ENCODE measurements around the gene YOD1. TPM values are rescaled to one million over a fixed set of nuclear protein-coding genes. Genes with fewer than 3 reads are reported as not detected.

YOD1 gene
- total and polyA plus RNA-seq, 2 of the 13 experiments (the other 11 are each of a cell fraction or from before 2014, with no cell fraction given): 3.4 to 9.1 TPM

DNA sequence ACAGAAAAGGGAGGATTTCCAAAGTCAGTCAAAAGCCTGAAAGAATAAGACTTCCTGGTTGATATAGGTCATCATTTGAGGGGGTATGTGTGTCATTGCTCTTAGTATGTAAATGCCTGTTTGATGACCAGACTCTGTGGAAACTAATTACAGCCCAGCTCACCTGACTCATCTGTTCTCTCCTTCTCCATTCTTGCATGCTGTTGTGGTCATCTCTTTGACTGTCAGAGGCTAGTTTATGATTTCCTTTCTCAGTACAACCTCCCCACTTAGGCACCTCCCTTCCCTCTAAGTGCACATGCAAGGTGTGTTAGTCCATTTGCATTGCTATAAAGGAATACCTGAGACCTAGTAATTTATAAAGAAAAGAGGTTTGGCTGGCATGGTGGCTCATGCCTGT is 16.0 kb downstream of the YOD1 start:
- Histone ChIP-seq H3K79me2 (ENCODE audit: insufficient read depth, low read length) (no peaks in the 10 kb centered on the region), H3K4me2 (ENCODE audit: low read depth, low read length) (no peak overlapping the region), H3K9me3 (ENCODE audit: low read length) (no peaks in the 10 kb centered on the region), H3K36me3 (replicated peaks in 1 of 2; ENCODE audit: control insufficient read depth in 1 of 2, insufficient read depth in 2 of 2, low read length in 2 of 2) (no peaks in the 10 kb centered on the region), H3K9ac (ENCODE audit: insufficient read depth, low read depth, low read length) (no peak overlapping the region), H3K4me1 (ENCODE audit: insufficient read depth, low read length) (peaks cover 58% of the 10 kb centered on the region), H3K27ac (ENCODE audit: extremely low read length, insufficient read depth, low read length) (no peak overlapping the region), H4K20me1 (ENCODE audit: insufficient read depth, low read length) (no peaks in the 10 kb centered on the region), H3K27me3 (ENCODE audit: control insufficient read depth in 1 of 2, insufficient read depth in 2 of 2, low read length in 2 of 2) (no peaks in the 10 kb centered on the region; a peak in 1 of 5 replicates), H2AFZ (ENCODE audit: low read length) (no peak overlapping the region), H3K4me3 (replicated peaks in 1 of 3; ENCODE audit: insufficient read depth in 1 of 3, low read depth in 2 of 3, low read length in 3 of 3) (no peak overlapping the region)
- BruUV-seq (replicated peaks): no TSS peak
- DNase-seq (ENCODE audit: low spot score) (no peak), ATAC-seq (no peak), FAIRE-seq (no peak)
- intact Hi-C loops (cut with micrococcal nuclease; ENCODE audit: unreplicated experiment) (no loop called here), in situ Hi-C loops (cut with HindIII; ENCODE audit: extremely low pct_ligation_motif_present, low pct_unique_long_range_greater_than_20kb) (no loop called here)
- ChIA-PET CTCF (ENCODE audit: low intra/inter-chr PET ratio, low total read pairs) (no interaction called here), POLR2A (no interaction called here)
- TF ChIP-seq ZNF292 (CRISPR knock-in tag; IDR thresholded peaks at IDR 0.05; ENCODE audit: borderline replicate concordance, low read depth): no peak
- no peak for TF ChIP-seq ZNF773 (CRISPR knock-in tag; IDR thresholded peaks at IDR 0.05; ENCODE audit: borderline replicate concordance)
- TF ChIP-seq, protein P1, sequence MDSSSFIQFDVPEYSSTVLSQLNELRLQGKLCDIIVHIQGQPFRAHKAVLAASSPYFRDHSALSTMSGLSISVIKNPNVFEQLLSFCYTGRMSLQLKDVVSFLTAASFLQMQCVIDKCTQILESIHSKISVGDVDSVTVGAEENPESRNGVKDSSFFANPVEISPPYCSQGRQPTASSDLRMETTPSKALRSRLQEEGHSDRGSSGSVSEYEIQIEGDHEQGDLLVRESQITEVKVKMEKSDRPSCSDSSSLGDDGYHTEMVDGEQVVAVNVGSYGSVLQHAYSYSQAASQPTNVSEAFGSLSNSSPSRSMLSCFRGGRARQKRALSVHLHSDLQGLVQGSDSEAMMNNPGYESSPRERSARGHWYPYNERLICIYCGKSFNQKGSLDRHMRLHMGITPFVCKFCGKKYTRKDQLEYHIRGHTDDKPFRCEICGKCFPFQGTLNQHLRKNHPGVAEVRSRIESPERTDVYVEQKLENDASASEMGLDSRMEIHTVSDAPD (CRISPR knock-in tag; IDR thresholded peaks at IDR 0.05): no peak
- TF ChIP-seq, protein P2, sequence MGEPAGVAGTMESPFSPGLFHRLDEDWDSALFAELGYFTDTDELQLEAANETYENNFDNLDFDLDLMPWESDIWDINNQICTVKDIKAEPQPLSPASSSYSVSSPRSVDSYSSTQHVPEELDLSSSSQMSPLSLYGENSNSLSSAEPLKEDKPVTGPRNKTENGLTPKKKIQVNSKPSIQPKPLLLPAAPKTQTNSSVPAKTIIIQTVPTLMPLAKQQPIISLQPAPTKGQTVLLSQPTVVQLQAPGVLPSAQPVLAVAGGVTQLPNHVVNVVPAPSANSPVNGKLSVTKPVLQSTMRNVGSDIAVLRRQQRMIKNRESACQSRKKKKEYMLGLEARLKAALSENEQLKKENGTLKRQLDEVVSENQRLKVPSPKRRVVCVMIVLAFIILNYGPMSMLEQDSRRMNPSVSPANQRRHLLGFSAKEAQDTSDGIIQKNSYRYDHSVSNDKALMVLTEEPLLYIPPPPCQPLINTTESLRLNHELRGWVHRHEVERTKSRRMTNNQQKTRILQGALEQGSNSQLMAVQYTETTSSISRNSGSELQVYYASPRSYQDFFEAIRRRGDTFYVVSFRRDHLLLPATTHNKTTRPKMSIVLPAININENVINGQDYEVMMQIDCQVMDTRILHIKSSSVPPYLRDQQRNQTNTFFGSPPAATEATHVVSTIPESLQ (CRISPR knock-in tag; conservative IDR thresholded peaks at IDR 0.05): no peak
- no peak for TF ChIP-seq ZNF556 (CRISPR knock-in tag; IDR thresholded peaks at IDR 0.05; ENCODE audit: borderline replicate concordance)
- TF ChIP-seq, protein P3, sequence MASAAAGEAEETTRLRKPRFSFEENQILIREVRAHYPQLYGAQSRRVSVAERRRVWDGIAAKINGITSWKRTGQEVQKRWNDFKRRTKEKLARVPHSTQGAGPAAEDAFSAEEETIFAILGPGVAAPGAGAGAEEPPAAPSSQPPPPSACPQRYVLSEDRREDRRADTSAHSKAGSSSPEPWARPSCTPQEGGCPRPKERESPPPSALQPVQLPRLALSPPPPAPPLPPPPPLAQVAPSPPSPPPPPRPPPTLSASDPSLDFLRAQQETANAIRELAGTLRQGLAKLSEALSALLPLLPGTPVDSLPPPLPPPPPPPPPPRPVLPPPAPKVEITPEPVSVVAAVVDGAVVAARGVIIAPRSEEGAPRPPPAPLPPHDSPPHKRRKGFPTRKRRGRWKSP (CRISPR knock-in tag; IDR thresholded peaks at IDR 0.05): no peak
- TF ChIP-seq ADNP (CRISPR knock-in tag; IDR thresholded peaks at IDR 0.05): no peak
- TF ChIP-seq ZNF7 (CRISPR knock-in tag; IDR thresholded peaks at IDR 0.05): no peak
- no peak for TF ChIP-seq ZNF263 (CRISPR knock-in tag; IDR thresholded peaks at IDR 0.05)
- no peak for TF ChIP-seq ZNF17 (CRISPR knock-in tag; IDR thresholded peaks at IDR 0.05)
- TF ChIP-seq NBN (conservative IDR thresholded peaks at IDR 0.05): no peak
- TF ChIP-seq ZNF543 (CRISPR knock-in tag; IDR thresholded peaks at IDR 0.05): no peak
- TF ChIP-seq TBX3 (IDR thresholded peaks at IDR 0.05; ENCODE audit: borderline replicate concordance): no peak
- TF ChIP-seq, protein P4, sequence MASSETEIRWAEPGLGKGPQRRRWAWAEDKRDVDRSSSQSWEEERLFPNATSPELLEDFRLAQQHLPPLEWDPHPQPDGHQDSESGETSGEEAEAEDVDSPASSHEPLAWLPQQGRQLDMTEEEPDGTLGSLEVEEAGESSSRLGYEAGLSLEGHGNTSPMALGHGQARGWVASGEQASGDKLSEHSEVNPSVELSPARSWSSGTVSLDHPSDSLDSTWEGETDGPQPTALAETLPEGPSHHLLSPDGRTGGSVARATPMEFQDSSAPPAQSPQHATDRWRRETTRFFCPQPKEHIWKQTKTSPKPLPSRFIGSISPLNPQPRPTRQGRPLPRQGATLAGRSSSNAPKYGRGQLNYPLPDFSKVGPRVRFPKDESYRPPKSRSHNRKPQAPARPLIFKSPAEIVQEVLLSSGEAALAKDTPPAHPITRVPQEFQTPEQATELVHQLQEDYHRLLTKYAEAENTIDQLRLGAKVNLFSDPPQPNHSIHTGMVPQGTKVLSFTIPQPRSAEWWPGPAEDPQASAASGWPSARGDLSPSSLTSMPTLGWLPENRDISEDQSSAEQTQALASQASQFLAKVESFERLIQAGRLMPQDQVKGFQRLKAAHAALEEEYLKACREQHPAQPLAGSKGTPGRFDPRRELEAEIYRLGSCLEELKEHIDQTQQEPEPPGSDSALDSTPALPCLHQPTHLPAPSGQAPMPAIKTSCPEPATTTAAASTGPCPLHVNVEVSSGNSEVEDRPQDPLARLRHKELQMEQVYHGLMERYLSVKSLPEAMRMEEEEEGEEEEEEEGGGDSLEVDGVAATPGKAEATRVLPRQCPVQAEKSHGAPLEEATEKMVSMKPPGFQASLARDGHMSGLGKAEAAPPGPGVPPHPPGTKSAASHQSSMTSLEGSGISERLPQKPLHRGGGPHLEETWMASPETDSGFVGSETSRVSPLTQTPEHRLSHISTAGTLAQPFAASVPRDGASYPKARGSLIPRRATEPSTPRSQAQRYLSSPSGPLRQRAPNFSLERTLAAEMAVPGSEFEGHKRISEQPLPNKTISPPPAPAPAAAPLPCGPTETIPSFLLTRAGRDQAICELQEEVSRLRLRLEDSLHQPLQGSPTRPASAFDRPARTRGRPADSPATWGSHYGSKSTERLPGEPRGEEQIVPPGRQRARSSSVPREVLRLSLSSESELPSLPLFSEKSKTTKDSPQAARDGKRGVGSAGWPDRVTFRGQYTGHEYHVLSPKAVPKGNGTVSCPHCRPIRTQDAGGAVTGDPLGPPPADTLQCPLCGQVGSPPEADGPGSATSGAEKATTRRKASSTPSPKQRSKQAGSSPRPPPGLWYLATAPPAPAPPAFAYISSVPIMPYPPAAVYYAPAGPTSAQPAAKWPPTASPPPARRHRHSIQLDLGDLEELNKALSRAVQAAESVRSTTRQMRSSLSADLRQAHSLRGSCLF (CRISPR knock-in tag; IDR thresholded peaks at IDR 0.05; ENCODE audit: borderline replicate concordance): no peak
- no peak for TF ChIP-seq ISX (CRISPR knock-in tag; conservative IDR thresholded peaks at IDR 0.05)
- TF ChIP-seq, protein P5, sequence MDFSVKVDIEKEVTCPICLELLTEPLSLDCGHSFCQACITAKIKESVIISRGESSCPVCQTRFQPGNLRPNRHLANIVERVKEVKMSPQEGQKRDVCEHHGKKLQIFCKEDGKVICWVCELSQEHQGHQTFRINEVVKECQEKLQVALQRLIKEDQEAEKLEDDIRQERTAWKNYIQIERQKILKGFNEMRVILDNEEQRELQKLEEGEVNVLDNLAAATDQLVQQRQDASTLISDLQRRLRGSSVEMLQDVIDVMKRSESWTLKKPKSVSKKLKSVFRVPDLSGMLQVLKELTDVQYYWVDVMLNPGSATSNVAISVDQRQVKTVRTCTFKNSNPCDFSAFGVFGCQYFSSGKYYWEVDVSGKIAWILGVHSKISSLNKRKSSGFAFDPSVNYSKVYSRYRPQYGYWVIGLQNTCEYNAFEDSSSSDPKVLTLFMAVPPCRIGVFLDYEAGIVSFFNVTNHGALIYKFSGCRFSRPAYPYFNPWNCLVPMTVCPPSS (IDR thresholded peaks at IDR 0.05): no peak
